T-helper 2 cell (primary cell): Measurements from ENCODE around the gene ANTXRL.
A peak's percentile ranks its signal among the peaks of the same experiment; 100 is the strongest.
"Not testable (repeated sequence)": the region's sequence is repeated elsewhere in the genome, so short reads cannot be mapped to it uniquely, and the experiment has no call there.

Experiments
- DNase-seq, 5 experiments: peaks; one replicate each; pipeline versions ENCODE4 v3.0.0 to v3.0.0-alpha.2; 2012 to 2022
- total RNA-seq, 2 donors: gene quantifications; one replicate each; lab custom pipeline; 2026; lab: John Stamatoyannopoulos, UW

ANTXRL gene
- 0 reads per million in 2 donors for total RNA-seq

DNA sequence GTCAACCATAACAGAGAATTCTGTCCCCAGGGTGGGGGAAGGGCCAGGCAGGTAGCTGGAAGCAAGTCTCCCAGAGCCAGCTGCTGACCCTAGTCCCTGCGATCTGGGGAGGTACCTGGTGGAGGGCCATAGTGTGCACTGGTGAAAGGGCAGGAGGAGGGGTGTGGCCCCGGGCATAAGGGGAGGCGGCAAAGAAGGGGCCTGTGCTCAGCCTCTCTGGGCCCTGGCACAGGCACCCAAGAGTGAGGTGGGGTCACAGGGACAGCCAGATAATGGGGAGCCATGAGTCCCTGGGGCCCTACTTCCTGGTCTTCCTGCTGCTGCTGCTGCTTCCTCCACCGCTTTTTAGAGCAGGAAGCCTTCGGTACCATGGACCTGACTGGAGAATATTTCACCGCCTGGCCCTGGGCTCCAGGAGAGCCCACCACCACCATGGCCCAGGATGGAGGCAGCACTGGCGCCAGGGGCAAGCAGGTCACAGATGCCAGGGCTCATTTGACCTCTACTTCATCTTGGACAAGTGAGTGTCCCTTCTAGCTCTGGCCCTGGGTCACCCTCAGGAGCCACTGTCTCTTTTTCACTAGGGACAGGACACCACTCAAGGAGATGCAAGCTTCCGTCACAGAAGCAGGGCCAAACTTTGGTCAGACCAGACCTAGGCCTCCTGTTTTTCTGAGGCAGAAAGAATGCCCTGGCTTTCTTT is at the start of gene ANTXRL:
TSS of gene ANTXRL (plus strand) at position 7 of the 703 bp plus-strand sequence. CDS start at position 273, 266 bp downstream.
- DNase-seq: no peak

DNA sequence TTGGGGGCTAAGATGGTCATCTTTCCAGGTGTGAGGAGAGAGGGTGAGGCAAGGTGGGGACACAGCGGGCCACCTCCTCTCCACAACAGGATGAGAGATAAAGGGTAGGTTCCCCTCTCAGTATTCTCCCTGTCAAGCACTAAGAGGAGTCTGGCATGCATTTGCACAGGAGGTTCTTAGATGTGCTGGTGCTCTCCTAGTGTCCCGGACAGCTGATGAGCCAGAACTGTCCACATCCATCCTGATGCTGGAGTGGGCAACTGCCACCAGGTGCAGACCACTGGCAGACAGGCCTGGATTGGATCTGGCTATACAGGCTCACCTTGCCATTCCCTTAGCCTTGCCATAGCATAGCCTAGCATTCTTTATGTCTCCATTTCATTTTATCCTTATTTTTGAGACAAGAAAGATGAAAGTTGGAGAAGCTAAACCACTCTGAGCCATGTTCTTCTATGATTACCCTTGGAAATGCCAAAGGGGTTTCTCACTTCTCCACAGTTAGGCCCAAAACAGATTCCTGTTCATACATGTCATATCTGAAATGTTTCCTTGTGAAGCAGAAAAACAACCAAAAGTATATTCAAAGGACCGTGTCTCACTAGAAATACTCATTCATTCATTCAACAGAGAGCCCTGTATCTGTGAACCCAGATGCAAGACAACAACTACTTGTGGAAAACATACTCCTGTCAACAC is 48.8 kb upstream of the ANTXRL start:
- no peak for DNase-seq

DNA sequence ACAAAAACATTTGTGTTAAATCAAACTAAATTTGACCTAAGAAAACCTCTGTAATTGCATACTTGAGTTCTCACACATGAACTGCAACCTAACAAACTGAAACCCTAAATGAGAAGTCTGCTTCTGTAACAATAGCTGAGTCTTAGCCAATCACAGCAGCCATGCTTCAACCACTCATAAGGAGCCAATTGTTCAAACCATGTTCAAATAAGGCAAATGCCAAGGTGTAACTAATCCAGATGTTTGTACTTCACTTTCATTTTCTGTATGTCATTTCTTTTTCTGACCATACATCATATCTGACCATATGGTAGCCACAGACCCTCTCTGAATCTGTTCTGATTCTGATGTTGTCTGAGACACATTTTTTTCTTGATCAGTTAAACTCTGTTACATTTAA is 47.5 kb upstream of the ANTXRL start:
- no peak for DNase-seq

DNA sequence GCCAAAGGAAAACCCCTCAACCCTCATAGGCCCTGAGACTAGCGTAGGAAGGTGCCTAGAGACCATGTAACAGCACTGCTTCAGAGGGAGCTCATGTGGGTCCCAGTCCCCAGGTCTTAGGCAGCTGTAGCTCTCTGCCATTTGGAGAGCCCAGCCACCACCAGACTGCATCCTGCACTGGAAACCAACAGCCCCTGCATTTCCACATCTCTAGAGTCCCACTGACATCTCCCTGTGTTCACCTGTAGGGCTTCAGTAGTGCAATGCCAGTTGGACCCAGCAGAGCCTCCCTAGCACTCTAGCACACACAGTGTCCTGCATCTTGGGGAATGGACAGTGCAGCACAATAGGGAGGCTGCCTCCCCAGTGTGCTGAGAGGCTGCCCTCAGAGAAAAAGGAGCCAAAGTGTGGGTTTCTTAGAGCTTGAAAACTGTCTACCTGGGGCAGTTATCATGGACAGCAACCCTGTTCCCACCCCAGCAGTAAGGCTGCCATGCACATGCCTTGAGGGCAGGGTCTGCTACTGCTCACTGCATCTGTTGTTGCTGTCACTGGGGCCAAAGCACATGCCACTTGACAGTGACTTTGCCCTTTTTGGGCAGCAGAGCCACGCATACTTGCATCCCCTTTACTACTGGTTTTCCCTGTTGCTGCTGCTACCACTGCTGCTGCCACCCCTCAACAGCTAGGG is 46.7 kb upstream of the ANTXRL start:
- no peak for DNase-seq

DNA sequence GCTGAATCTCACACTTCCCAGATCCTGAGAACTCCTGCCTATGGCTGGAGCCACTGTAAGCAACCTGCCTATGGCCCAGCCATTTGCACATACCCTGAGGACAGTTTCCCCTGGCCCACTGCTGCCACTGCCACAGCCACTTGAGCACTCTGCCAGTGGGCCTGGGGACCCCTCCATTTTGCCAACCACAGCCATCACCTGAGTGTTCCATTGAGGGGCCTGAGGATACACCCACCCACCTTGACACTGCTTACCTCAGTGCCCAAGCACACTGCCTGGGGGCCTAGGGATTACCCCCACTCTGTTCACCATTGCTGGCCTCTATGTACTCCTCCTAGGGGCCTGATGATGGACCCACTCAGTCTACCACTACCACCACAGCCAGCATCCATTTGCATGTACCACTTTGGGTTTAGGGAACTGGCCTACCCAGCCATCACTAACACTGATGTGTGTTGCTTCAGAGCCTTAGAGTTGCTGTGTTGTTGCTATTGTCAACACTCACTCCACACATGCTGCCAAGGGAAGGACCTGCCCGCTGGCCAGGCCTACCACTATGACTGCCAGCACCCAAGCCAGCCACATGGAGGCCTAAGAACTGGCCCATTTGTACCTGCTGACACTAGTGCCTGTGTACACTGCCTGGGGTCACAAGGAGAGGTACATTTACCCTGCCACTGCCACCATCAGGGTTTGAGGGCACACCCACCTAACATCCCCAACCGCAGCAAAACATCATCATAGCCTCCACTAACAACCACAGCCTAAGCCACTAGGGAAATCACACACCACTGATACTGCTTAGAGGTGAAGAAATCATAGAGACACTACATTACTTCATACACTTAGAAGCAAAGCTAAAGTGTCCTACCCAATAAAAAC is 45.9 kb upstream of the ANTXRL start:
- DNase-seq: peak in 2 of 5 experiments; percentile 17 to 39

DNA sequence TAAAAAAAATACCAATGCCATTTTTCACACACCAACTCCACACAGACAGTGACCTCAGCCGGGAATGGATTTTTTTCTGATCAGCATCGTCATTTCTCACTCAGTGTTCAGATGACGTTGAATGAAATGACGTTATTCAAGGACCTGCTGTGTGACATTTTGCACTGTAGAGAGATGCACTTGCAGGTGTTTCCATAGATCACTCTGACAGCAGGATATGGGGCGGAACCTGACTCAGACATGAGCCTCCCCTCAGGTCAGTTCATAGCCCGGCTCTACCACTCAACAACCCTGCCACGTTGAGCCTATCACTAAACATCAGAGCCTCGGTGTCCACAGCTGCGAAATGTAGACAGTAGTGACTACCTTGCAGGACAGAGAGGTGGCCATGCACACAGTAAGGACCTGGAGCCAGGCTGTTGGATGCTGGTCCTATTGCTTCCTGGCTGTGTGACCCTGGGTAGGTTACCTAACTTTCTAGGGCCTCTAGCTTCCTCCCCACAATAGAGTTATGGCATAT is 41.4 kb upstream of the ANTXRL start:
- DNase-seq: no peak

DNA sequence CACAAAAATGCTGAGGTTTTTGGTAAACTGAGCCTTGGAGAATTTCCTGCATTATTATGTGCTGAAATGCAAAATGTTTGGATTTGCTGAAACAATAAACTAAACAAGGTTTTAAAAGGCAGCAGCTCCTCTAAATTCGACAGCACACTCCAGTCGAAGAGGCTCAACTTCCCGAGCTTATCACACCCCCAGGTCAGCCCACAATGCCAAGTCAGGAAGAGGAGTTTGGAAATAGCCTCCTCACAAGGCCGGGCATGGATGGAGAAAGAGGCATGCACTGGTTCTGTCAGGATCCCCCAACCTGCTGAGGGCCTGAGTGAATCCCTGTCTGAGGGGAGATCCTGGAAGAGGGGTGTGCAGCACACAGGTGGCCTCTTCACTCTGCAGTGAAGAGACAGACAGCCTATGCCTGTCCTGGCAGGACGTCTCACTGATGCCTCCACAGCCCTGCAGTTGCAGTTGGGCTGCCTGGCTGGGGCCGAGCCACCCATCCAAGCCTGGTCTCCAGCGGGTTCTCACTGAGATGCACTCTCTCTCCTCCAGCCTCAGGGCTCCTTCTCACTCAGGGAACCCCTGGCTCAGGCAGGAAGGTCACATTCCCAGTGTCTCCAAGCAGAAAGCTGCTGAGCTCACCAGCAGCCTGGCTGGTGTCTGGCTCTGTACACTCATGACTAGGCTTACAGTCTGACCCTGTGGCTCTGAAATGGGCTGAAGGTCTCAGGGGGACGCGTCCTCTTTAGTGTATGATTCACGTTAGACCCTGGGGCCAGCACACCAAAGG is 40.2 kb upstream of the ANTXRL start:
- DNase-seq: not testable (repeated sequence)

DNA sequence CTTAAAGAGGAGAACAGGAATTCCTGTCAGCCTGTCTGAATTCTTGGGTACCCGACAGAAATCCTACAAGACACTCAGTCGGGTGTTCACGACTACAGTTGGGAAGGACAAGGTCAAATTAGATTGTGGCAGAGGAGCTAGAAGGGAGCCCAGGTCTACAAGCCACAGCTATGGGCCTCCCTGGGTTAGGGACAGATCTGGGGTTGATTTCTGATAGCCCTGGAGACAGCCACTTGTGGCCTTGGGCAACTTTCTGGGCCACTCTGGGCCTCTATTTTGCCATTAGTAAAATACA is 39.7 kb upstream of the ANTXRL start:
- DNase-seq: no peak

DNA sequence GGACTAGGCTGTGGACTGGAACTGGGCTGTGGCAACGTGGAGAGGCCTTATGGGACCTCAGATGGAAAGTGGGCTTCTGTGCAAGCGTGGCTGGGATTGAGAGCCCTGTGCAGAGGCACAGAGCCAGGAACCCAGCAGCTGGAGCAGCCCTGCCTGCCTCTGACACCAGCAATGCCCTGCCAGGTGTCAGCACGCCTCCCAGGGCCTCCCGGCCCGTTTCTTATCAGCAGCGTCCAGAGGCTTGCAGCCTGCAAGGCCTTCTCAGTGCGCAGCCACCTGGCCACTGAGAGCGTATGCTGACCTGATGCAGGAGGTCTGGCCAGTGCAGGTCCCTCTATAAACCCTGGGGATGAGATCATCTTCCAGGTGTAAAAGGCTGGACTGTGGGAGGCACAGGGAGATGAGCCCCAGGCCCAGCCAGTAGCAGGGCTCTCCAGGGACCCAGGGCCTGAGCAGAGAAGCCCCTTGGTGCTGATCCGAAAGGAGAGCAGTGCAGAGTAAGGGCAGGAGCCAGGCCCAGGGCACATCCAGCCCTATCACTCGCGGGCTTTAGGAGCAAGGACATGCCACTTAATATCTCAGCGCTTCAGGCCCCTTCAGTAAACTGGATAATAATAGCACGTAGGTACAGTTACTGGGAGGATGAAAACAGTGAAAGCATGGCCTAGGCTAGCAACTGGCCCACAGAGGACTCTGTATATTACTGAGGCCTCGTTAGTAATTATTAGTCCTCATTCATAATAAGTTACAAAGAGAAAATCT is 38.8 kb upstream of the ANTXRL start:
- no peak for DNase-seq

DNA sequence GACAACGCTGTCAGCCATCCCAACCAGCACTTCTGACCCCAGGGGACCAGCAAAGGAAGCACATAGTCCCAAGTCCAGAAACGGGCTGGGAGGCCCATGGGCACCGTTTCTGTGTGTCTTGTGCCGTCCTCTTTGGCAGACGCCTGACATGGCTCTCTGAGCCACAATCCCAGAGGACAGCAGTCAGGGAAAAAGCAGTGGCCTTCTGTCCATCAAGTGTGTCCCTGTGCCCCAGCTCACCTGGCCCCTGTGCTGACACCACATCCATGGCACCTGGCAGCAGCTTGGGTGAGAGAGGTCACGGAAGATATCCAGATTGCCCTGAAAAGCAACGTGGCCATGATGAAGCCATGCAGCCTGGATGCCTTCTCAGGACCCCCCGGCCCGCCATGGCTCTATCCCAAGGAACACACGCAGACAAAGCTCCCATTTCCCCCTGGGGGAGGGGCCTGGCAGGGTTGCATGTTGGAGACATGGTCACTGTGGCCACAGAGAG is 38.1 kb upstream of the ANTXRL start:
- no peak for DNase-seq

DNA sequence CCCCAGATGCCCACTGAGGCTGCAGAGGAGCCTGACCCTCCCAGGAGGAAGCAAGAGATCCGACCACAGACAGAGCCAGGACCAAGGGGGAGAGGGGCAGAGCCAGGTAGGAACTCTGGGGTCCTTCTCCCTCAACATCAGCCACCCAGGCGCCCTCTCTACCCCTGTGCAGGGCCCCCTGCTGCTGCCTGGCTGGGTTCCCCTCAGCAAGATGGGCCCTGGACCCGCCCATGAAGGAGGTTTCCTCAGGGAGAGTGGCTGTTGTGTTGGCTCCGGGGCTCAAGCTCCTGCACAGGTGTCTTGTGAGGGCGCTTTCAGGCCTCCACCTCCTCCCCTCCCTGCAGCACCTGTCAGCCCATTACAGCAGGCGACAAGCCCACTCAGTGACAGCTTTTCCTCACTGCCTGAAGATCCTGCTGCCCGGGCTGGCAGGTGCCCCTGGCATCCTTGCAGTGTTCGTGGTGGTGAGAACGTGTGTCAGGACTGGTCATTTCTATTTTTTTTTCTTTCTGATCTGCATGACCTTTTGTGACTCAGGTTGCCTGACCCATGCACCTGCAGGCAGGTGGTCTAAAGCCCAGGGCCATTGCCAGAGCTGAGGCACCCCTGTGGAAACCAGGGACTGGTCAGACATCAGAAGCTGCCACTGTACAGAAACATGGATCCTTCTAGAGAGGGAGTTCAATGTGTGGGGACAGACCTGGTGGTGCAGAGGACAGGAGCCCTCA is 37.0 kb upstream of the ANTXRL start:
- not testable (repeated sequence) for DNase-seq

DNA sequence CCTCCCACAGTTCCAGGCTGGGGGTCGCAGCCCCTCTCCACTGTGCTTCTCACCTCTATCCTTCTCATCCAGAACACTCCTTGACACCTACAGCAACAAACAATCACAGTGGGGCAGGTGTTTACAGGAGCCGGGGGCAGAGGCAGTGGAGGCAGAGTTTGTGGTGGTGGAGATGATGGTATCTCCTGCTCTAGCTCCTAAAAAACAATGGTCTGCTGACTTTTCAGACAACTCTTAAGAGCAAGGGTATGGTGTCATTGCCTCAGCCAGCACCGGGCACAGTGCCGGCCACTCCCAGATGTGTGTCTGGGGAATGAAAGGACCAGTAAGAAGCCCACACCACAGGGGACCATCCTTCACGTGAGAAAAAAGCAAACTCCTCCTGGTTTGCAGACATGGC is 36.3 kb upstream of the ANTXRL start:
- DNase-seq: no peak

DNA sequence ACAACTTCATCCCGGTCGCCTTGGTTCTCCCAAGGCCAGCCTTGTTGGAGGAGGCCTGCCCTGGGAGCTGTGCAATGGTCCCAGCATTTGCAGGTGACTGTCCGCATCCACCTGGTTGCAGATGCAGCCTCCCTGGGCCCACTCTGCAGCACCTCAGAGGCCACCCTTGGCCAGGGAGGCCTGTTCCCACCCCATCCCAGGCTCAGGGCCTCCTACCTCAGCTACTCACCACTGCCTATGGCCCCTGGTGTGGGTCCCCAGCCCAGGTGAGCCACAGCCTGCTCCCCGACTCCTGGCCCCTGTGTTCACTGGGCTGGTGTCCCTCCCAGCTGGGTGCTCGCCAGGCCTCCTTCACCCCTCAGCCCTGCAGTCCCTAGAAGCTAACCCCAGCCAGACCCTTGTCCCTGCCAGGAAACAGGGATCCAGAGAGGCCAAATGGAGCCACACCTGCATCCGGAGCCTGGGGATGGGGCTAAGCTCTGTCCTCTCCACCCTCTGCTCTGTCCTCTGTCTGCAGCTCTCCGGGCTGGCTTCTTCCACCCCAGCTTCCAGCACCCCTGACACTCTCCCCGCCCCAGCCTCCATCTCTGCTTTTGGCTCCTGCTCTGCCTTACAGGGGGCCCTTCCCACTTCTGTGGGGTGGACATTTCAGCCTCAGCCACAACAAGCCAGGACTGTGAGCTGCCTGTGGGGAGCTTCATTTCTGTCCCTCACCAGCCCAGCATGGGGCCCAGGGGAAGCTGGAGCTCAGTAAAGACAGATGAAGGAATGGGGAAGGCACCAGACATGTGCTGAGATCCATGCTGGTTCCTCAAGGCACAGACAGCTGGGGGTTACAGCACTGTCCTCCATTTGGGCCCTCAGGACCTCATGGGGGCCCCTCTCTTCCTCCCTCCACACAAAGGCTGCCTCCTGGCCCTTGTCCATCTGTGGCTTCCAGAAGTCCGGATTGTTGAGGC is 35.6 kb upstream of the ANTXRL start:
- no peak for DNase-seq

DNA sequence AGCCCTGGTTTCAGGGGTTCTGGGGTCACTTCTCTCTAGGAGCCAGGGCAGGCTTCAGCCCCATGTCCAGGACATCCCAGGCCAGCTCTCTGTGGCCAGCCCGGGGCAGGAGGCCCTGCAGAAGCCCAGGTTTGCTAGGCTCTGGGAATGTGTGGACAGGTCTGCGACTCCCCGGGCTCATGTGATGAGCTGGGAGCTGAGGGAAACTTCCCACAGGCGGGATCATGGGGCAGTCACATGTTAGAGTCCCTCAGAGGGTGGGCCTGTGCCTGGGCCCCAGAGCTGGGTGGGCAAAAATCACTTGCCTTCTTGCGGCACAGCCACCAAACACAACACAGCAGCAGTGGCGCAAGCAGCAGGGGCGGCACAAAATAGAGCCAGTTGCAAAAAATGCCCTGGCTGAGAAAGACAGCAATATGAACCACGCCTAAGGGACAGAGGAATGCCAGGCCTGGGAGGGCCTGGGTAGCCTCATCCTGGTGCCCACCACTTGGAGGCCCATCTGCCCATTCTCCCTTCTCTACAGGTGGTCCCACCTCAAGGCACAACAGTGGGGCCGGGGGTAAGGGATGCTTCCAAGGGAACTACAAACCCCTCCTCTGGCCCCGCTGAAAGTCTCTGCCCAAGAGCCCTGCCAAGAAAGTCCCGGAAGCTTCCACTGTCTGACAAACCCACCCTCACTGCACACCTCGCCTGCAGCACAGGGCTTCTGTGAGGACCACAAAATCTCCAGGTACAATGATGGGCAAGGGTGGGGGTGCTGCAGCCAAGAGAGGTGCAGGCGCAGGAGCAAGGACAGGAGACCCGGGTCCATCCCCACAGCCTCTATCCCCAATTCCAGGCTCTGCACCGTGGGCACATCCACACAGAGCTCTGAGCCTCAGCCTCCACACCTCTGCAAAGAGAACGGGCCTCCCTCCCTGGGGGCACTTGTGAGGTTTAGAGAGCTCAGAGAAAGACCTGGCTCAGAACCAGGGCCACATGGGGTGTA is 34.6 kb upstream of the ANTXRL start:
- no peak for DNase-seq

DNA sequence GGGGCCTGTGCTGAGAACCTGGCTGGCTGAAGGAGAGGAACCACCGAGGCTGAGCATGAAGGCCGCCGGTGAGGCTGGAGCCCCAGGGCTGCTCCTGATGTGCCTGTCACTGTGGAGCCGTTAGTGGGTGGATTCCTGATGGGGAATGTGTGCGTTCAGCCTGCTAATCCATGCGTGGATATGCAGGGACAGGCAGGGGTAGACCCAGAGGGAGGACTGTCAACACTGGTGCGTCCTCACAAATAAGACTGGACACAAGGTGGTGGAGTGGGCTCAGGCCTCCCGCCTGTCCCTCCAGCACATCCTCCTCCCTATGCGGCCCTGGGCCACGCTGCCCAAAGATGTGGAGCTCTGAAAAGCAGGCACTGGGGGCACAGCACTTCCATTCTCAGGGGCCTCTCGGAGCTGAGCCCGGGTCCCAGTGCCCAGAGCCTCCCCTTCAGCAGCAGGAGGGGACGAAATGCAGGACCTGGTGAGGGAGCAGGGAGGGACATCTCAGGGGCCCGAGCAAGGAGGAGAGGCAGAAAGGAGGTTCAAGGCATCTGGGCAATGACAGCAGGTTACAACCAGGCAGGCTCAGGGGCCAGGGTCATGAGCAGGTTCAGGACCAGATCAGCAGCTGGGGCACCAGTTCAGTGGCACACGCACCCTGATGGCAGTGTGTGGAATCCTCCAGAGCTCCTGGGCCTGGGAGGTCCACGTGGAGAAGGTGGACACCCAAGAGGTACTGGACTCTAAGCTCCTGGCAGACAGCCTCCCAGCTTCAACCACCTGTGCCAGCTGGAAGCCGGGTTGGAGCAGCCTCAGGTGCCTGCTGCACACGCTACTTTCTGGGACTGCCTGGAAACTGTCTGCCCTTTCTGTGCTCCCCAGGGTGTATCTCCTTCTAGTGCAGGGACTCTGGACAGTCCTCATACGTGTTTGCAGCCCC is 33.5 kb upstream of the ANTXRL start:
- DNase-seq: no peak

DNA sequence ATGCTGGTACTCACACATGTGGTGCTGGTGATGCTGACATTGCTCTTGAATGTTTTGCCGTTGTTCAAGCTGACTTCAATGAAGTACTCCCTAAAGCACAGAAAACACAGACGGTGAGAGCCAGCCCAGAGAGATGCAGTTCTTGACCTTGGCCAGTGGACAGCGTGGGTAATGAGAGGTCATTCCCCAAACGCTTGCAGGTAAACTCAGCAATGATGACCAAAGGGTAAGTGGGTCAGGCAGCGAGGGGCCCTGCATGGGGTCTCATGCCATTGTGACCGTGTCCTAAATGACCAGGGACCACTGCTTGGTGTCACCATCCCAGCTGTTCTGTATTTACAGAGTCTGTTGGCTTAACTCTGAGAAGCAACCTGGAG is 32.8 kb upstream of the ANTXRL start:
- no peak for DNase-seq

DNA sequence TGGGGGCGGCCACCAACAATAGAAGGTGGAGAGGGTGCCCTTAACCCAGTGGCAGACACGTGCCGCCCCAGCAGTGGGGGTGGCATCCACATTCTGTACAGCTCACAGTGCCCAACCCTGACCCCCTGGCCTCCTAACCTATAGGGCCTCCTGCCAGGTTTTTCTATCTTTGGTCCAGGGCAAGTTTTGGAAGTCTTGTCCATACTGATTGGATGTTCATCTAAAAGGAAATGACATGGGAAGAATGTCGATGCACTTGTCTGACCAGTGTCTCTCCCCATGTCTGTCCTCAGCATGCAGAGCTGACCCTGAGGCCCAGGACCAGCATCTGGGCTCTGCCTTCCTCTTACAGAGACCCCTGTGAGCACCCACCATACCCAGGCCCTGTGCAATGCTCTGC is 32.3 kb upstream of the ANTXRL start:
- DNase-seq: no peak
